DOHH2 (cell line): ENCODE data around the gene CYRIA.

ENCODE experiments used
- H3F3A ChIP-seq: fragments of 200-600 bp; sonication (generic), shearing (Covaris generic); 2 replicates; pipeline ENCODE4 v1.6.0; 2016; ENCODE audit warnings: antibody characterized with exemption, mild to moderate bottlenecking; ENCODE audit not compliant: control insufficient read depth, insufficient read depth
- H3K27ac ChIP-seq: fragments of 200-600 bp; sonication (generic); 2 replicates; pipeline ENCODE4 v1.5.1; 2014; ENCODE audit warnings: low read depth, mild to moderate bottlenecking, low read length, moderate library complexity
- H3K27me3 ChIP-seq: fragments of 200-600 bp; sonication (generic); 2 replicates; pipeline ENCODE4 v1.6.1; 2014; ENCODE audit warnings: mild to moderate bottlenecking, low read length, mixed read lengths; ENCODE audit not compliant: control insufficient read depth
- H3K36me3 ChIP-seq: fragments of 200-600 bp; sonication (generic); 2 replicates; pipeline ENCODE4 v1.6.1; 2014; ENCODE audit warnings: mild to moderate bottlenecking, low read length, moderate library complexity, mixed read lengths; ENCODE audit not compliant: control insufficient read depth
- H3K4me1 ChIP-seq: fragments of 200-600 bp; sonication (generic); 2 replicates; pipeline ENCODE4 v1.6.1; 2014; ENCODE audit warnings: mild to moderate bottlenecking, low read length, mixed read lengths; ENCODE audit not compliant: control insufficient read depth
- H3K4me2 ChIP-seq: fragments of 200-600 bp; sonication (generic); 2 replicates; pipeline ENCODE4 v1.6.0; 2014; ENCODE audit warnings: mild to moderate bottlenecking, low read length, moderate library complexity
- H3K4me3 ChIP-seq: fragments of 200-600 bp; sonication (generic); 2 replicates; pipeline ENCODE4 v1.5.1; 2014; ENCODE audit warnings: mild to moderate bottlenecking, low read length, mixed read lengths
- H3K79me2 ChIP-seq: fragments of 200-600 bp; sonication (generic); 2 replicates; pipeline ENCODE4 v1.6.1; 2014; ENCODE audit warnings: mild to moderate bottlenecking, low read length, mixed read lengths; ENCODE audit not compliant: control insufficient read depth
- H3K9me2 ChIP-seq: fragments of 200-600 bp; sonication (generic); replicated peaks from 2 replicates; pipeline ENCODE4 v1.6.1; 2014; ENCODE audit warnings: mild to moderate bottlenecking, low read length, mixed read lengths; ENCODE audit not compliant: control insufficient read depth
- H3K9me3 ChIP-seq: fragments of 200-600 bp; sonication (generic); 2 replicates; pipeline ENCODE4 v1.6.1; 2014; ENCODE audit warnings: antibody characterized with exemption, low read length, mixed read lengths; ENCODE audit not compliant: control insufficient read depth, insufficient read depth
- H4K20me1 ChIP-seq: fragments of 200-600 bp; sonication (generic); 2 replicates; pipeline ENCODE4 v1.6.0; 2014; ENCODE audit warnings: low read depth, mild to moderate bottlenecking, antibody characterized with exemption, low read length, moderate library complexity; ENCODE audit not compliant: control insufficient read depth, insufficient read depth
- EZH2phosphoT487 ChIP-seq: fragments of 200-600 bp; sonication (generic); IDR thresholded peaks from 2 replicates; pipeline ENCODE4 v1.6.1; 2017; ENCODE audit warnings: borderline replicate concordance, mild to moderate bottlenecking, antibody characterized with exemption, low read length, moderate library complexity, mixed read lengths
- TF ChIP-seq, protein P1 (sequence below): fragments of 200-600 bp; sonication (generic); IDR thresholded peaks from one replicate; pipeline ENCODE4 v1.5.1; 2014; ENCODE audit warnings: antibody characterized with exemption, mild to moderate bottlenecking, low read depth, low read length; ENCODE audit not compliant: poor library complexity, severe bottlenecking

Gene CYRIA

DNA sequence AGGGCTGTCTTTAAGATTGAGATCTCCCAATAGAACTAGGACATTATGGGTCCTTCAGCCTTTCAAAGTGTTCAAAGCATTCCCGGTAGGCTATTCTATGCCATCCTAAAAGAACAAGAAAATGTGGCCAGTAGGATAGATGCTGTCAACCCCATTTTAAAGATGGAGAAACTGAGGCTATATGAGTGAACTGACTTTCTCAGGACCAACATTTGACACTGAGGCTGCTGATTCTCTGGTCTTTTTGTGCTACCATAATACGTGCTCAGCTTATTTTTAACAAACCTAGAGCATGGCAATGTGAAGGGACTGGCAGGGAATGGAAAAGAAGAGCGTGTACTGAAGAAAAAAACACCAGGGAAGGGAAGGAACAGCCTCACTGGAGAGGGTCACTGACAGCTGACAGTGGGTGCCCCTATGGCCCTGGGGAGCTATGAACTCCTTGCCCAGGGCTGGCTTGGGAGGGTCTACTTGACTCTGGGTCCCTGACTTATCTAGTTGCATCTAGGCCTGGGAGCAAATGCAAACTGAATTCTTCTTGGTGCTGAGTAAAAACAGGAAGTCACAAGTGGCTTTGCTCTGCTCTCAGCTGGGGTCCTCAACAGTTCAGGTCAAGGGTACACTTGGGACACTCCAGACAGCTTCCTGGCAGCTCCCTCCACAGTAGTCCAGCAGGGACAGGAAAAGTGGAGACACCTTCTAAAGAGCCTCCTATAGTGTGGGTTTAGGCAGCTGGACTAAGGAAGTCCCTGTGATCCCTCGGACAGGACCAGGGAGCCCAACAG is 2.3 kb downstream of the CYRIA start:
- Histone ChIP-seq H4K20me1 (no peaks in the 10 kb centered on the region), H3K27ac (peak overlapping the region; percentile 46), H3K9me2 (no peaks in the 10 kb centered on the region), H3K79me2 (peaks cover 71% of the 10 kb centered on the region), H3K4me2 (peak overlapping the region; percentile 99), H3F3A (peaks cover 7% of the 10 kb centered on the region), H3K36me3 (0 out of 2 replicates have a peak, but pooled peaks cover 3% of the 10 kb centered on the region), H3K4me3 (peak overlapping the region; percentile 80), H3K27me3 (peaks cover 5% of the 10 kb centered on the region; the same call in 1 of the 2 replicates), H3K4me1 (peaks cover 82% of the 10 kb centered on the region), H3K9me3 (no peaks in the 10 kb centered on the region)
- TF ChIP-seq, protein P1, sequence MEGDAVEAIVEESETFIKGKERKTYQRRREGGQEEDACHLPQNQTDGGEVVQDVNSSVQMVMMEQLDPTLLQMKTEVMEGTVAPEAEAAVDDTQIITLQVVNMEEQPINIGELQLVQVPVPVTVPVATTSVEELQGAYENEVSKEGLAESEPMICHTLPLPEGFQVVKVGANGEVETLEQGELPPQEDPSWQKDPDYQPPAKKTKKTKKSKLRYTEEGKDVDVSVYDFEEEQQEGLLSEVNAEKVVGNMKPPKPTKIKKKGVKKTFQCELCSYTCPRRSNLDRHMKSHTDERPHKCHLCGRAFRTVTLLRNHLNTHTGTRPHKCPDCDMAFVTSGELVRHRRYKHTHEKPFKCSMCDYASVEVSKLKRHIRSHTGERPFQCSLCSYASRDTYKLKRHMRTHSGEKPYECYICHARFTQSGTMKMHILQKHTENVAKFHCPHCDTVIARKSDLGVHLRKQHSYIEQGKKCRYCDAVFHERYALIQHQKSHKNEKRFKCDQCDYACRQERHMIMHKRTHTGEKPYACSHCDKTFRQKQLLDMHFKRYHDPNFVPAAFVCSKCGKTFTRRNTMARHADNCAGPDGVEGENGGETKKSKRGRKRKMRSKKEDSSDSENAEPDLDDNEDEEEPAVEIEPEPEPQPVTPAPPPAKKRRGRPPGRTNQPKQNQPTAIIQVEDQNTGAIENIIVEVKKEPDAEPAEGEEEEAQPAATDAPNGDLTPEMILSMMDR = no peak
- no peak for TF ChIP-seq EZH2phosphoT487

DNA sequence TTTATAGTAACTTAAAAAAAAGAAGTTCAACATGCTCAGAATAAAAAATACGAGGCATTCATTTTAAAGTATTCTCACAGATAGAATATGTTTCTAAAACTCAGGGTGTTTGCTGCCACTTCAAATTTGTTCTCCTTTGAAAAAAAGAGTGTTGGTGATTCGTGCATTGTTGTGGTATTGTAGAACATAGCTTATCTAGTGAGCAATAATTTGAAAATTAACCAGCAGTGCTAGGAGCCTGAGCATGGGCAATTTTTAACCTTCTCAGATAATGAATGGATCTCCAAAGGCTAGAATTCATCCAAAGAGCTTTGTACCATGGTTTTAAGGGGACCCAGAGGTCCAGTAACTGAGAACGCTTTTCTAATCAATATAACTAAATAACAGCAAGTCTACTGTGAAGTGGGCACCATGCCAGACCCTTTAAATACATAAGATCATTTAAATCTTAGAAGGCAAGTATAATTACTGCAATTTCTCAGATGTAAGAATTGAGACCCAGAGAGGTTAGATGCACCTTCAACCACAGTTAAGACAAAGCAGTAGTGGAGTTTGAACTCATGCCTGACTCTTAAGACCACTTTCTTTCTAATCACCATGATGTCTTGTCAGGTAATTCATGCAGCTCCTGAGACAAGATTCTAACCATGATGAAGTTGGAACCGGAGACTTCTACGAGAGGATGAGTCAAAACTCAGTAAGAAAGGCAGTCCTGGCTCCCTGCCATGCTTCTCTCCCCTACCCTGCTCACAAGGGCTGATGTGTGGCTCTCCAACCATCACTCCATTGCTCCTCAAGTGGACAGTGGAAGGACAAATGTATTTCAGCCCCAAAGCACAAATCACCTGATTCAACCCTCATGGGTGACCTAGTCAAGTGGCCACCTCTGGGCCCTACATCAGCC is 3.4 kb downstream of the CYRIA start:
- Histone ChIP-seq H3K36me3 (0 out of 2 replicates have a peak, but pooled peaks cover 3% of the 10 kb centered on the region), H3K9me2 (no peaks in the 10 kb centered on the region), H3K4me3 (no peak overlapping the region), H3K4me2 (peak overlapping the region; percentile 99; the same call in 1 of the 2 replicates), H3F3A (peaks cover 14% of the 10 kb centered on the region), H3K9me3 (no peaks in the 10 kb centered on the region), H4K20me1 (no peaks in the 10 kb centered on the region), H3K27me3 (peaks cover 5% of the 10 kb centered on the region; the same call in 1 of the 2 replicates), H3K79me2 (peaks cover 79% of the 10 kb centered on the region), H3K4me1 (peaks cover 93% of the 10 kb centered on the region), H3K27ac (no peak overlapping the region)
- TF ChIP-seq, protein P1 = no peak
- no peak for TF ChIP-seq EZH2phosphoT487

DNA sequence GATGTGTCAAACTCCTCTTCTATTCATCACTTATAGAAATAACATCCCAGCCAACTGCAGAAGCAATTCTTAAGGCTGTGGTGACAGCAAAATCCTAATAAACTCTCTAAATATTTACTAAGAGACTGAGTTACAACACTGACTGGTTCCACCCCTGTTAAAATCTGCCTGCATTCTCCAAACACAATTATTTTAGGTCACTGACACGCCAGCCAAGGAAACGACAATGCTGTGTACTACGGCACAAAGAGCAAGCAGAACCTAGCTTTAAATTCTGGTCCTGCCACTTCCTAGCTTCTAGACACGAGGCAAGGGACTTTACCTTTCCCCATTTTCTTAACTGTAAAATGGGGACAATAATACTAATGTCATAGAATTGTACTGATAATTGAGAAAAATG is 4.1 kb downstream of the CYRIA start:
- Histone ChIP-seq H3K4me2 (no peak overlapping the region), H3F3A (peaks cover 20% of the 10 kb centered on the region), H3K27me3 (peaks cover 5% of the 10 kb centered on the region; the same call in 1 of the 2 replicates), H4K20me1 (no peaks in the 10 kb centered on the region), H3K27ac (no peak overlapping the region), H3K9me3 (no peaks in the 10 kb centered on the region), H3K4me3 (no peak overlapping the region), H3K9me2 (no peaks in the 10 kb centered on the region), H3K4me1 (peaks cover 94% of the 10 kb centered on the region), H3K79me2 (peaks cover 81% of the 10 kb centered on the region), H3K36me3 (0 out of 2 replicates have a peak, but pooled peaks cover 3% of the 10 kb centered on the region)
- TF ChIP-seq, protein P1 = no peak
- no peak for TF ChIP-seq EZH2phosphoT487
